Coronary artery (tissue), 2 donors: ENCODE results near the gene TRPM6.

Experiments
- DNase-seq: peaks from one replicate; pipeline ENCODE4 v3.0.0-alpha.2; 2017; ENCODE audit warnings: low spot score
- H3K27ac ChIP-seq, 2 donors: fragments of 200-600 bp; sonication (generic); one replicate each; pipeline ENCODE4 v1.5.1; 2016 to 2019
- H3K4me3 ChIP-seq: fragments of 200-600 bp; sonication (generic); 2 replicates; pipeline ENCODE4 v1.5.1; 2016; ENCODE audit warnings: mild to moderate bottlenecking, moderate library complexity
- TF ChIP-seq, protein P1 (sequence below): fragments of 200-600 bp; sonication (generic); IDR thresholded peaks from one replicate; pipeline ENCODE4 v1.5.1; 2019; ENCODE audit warnings: antibody characterized with exemption

Gene TRPM6

DNA sequence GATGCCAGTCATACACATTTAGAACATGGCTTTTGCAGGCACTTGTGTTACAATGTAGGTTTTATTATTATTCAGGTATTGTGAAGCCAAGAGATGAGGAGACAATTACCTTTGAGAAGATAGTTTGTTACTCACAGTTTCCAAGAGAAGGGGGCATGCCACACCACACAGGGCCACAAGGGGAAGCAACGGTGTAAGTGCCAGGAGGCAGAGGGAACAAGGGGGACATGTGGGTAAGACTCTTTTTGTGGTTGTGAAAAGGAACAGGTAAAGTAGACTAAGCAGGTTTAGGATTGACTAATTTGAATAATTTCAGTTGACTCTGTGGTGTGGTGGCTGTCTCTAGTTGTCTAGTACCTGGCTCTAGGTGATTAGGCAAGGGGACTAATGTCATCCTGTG is 191.2 kb downstream of the TRPM6 start:
- no peak for DNase-seq
- Histone ChIP-seq H3K27ac (no peak overlapping the region), H3K4me3 (no peak overlapping the region)
- TF ChIP-seq, protein P1, sequence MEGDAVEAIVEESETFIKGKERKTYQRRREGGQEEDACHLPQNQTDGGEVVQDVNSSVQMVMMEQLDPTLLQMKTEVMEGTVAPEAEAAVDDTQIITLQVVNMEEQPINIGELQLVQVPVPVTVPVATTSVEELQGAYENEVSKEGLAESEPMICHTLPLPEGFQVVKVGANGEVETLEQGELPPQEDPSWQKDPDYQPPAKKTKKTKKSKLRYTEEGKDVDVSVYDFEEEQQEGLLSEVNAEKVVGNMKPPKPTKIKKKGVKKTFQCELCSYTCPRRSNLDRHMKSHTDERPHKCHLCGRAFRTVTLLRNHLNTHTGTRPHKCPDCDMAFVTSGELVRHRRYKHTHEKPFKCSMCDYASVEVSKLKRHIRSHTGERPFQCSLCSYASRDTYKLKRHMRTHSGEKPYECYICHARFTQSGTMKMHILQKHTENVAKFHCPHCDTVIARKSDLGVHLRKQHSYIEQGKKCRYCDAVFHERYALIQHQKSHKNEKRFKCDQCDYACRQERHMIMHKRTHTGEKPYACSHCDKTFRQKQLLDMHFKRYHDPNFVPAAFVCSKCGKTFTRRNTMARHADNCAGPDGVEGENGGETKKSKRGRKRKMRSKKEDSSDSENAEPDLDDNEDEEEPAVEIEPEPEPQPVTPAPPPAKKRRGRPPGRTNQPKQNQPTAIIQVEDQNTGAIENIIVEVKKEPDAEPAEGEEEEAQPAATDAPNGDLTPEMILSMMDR: no peak

DNA sequence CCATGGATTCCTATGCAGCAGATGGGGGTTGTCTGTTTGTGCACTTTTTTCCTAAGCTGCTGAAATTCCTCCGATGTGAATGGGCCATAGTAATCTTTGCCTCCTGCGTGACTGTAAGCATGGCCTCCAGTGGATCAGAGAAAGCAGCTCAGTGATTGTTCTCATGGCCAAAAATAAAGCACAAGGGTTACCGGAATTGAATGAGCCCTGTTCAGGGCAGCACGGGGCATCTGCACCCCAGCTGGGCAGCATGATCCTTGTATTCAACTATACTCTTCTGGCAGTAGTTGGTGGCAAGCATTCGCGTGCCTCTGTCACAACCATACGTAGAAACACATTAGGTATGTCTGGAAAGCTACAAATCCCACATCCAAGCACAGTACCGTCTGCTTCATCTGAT is 196.7 kb downstream of the TRPM6 start:
- DNase-seq: no peak
- H3K4me3 ChIP-seq: no peak overlapping the region
- H3K27ac ChIP-seq: no peak overlapping the region
- TF ChIP-seq, protein P1: no peak

DNA sequence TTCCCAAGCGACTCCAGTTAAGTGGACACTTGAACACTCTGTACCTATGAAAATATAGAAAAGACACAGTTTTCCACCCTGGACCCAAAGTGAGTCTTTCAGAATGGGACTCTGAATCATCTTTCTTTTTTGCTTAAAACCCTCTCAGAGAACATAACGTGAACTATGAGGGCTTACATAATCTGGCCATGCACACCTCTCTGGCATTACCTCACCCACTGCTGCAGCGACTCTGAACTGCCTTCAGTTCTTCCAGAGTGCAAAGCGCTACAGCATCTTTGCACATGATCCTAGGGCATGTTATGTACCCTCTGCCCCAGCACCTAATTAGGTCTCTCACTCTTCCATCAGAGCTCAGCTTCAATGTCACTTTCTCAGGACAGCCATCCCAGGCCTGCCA is 204.4 kb downstream of the TRPM6 start:
- TF ChIP-seq, protein P1: no peak
- no peak for DNase-seq
- H3K27ac ChIP-seq: no peak overlapping the region
- H3K4me3 ChIP-seq: no peak overlapping the region

DNA sequence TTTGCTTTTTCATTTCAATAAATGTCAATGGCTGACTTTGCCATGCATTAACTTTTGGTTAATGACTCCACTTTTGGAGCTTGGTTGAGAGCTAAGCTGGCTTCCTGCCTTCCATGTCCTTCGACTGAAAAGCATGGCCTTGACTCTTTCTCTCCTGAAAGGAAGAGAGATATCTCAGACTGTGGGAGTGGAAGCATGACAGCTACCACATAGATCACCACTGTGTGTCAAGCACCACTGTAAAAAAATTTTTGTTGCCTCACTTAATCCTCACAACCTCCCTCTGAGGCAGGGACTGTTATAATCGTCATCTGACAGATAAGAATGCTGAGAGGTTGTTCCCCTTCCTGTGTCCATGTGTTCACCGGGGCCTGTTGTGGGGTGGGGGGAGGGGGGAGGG is 205.8 kb downstream of the TRPM6 start:
- no peak for DNase-seq
- no peak overlapping the region for H3K4me3 ChIP-seq

DNA sequence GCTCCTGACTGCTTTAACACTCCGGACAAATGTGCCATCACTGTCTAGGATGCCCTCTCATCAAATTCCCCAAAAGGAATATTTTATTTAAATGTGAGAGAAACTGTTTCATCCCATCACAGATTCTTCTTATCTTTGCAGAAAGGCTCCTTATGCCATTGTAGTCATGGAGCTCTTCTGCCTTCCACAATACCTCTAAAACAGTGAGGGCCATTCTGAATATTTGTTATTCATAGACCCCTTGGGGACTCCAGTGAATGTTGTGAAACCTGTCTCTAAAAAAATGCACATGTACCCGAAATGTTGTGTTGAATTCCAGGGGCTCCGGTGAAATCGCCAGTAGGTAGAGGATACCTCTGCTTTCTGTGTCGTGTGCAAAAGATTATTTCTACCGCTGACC is 213.6 kb downstream of the TRPM6 start:
- Histone ChIP-seq H3K27ac (no peak overlapping the region), H3K4me3 (no peak overlapping the region)
- no peak for DNase-seq
- TF ChIP-seq, protein P1: no peak

More for the DNA sequence above, 205.8 kb downstream of the TRPM6 start:
- TF ChIP-seq, protein P1: no peak
- H3K27ac ChIP-seq: no peak overlapping the region
